SU-DHL-6 (cell line): ENCODE data around the gene GPX4.

Source experiments
- H2AFZ ChIP-seq: fragments of 200-600 bp; sonication (generic); 2 replicates; pipeline ENCODE4 v1.6.1; 2014; ENCODE audit warnings: low read depth, mild to moderate bottlenecking, moderate library complexity, mixed read lengths, antibody characterized with exemption, low read length; ENCODE audit not compliant: severe bottlenecking
- H3F3A ChIP-seq: fragments of 200-600 bp; shearing (Covaris generic); 2 replicates; pipeline ENCODE4 v1.6.0; 2016; ENCODE audit warnings: antibody characterized with exemption, mild to moderate bottlenecking; ENCODE audit not compliant: insufficient read depth
- H3K27ac ChIP-seq: fragments of 200-600 bp; sonication (generic); 2 replicates; pipeline ENCODE4 v1.5.1; 2016; ENCODE audit warnings: low read depth, mild to moderate bottlenecking, low read length, moderate library complexity, mixed read lengths
- H3K27me3 ChIP-seq: fragments of 200-600 bp; sonication (generic), shearing (Covaris generic); 2 replicates; pipeline ENCODE4 v1.6.0; 2014; ENCODE audit warnings: mild to moderate bottlenecking, low read length
- H3K36me3 ChIP-seq: fragments of 200-600 bp; sonication (generic); 2 replicates; pipeline ENCODE4 v1.6.1; 2014; ENCODE audit warnings: mild to moderate bottlenecking, low read length, mixed read lengths
- H3K4me2 ChIP-seq: fragments of 300-600, 200-600 bp; shearing (Covaris generic), sonication (generic); 2 replicates; pipeline ENCODE4 v1.6.0; 2014; ENCODE audit warnings: low read length, low read depth, mild to moderate bottlenecking; ENCODE audit not compliant: poor library complexity, severe bottlenecking
- H3K4me3 ChIP-seq: fragments of 200-600 bp; sonication (generic); 2 replicates; pipeline ENCODE4 v1.5.1; 2014; ENCODE audit warnings: antibody characterized with exemption, low read length, mild to moderate bottlenecking, mixed read lengths; ENCODE audit not compliant: insufficient read depth, poor library complexity, severe bottlenecking
- H3K79me2 ChIP-seq: fragments of 200-600 bp; sonication (generic); 2 replicates; pipeline ENCODE4 v1.6.1; 2014; ENCODE audit warnings: mild to moderate bottlenecking, low read length, moderate library complexity; ENCODE audit not compliant: insufficient read depth
- H3K9ac ChIP-seq: fragments of 200-600 bp; sonication (generic); 2 replicates; pipeline ENCODE4 v1.7.0; 2014; ENCODE audit warnings: mild to moderate bottlenecking, low read length
- H3K9me2 ChIP-seq: fragments of 200-600 bp; sonication (generic); replicated peaks from 2 replicates; pipeline ENCODE4 v1.6.1; 2014; ENCODE audit warnings: low read length; ENCODE audit not compliant: insufficient read depth
- H3K9me3 ChIP-seq: fragments of 200-600 bp; sonication (generic); 2 replicates; pipeline ENCODE4 v1.6.1; 2014; ENCODE audit warnings: low read length, mixed read lengths; ENCODE audit not compliant: insufficient read depth
- H4K20me1 ChIP-seq: fragments of 200-600 bp; sonication (generic); 2 replicates; pipeline ENCODE4 v1.6.1; 2014; ENCODE audit warnings: low read depth, mild to moderate bottlenecking, antibody characterized with exemption, low read length, moderate library complexity, mixed read lengths
- EZH2phosphoT487 ChIP-seq: fragments of 200-600 bp; sonication (generic), shearing (Covaris generic); conservative IDR thresholded peaks from 2 replicates; pipeline ENCODE4 v1.6.1; 2018; ENCODE audit warnings: mild to moderate bottlenecking, antibody characterized with exemption, low read length, moderate library complexity, mixed read lengths
- TF ChIP-seq, protein P1 (sequence below): fragments of 200-600 bp; sonication (generic); IDR thresholded peaks from one replicate; pipeline ENCODE4 v1.5.1; 2017; ENCODE audit warnings: antibody characterized with exemption, mild to moderate bottlenecking, low read length, moderate library complexity; ENCODE audit not compliant: insufficient read depth, poor library complexity, severe bottlenecking

GPX4 gene

GRCh38 chr19:1108291-1109031 is 4.7 kb downstream of the GPX4 start:
- Histone ChIP-seq H4K20me1 (no peaks in the 10 kb centered on the region), H3K4me3 (no peak overlapping the region), H3F3A (no peaks in the 10 kb centered on the region; the same call in 1 of the 2 replicates), H3K79me2 (no peaks in the 10 kb centered on the region), H3K9ac (no peak overlapping the region), H3K27me3 (no peaks in the 10 kb centered on the region), H2AFZ (no peak overlapping the region), H3K9me3 (no peaks in the 10 kb centered on the region), H3K4me2 (no peak overlapping the region), H3K36me3 (no peaks in the 10 kb centered on the region), H3K9me2 (no peaks in the 10 kb centered on the region), H3K27ac (no peak overlapping the region)
- no peak for TF ChIP-seq EZH2phosphoT487
- TF ChIP-seq, protein P1, sequence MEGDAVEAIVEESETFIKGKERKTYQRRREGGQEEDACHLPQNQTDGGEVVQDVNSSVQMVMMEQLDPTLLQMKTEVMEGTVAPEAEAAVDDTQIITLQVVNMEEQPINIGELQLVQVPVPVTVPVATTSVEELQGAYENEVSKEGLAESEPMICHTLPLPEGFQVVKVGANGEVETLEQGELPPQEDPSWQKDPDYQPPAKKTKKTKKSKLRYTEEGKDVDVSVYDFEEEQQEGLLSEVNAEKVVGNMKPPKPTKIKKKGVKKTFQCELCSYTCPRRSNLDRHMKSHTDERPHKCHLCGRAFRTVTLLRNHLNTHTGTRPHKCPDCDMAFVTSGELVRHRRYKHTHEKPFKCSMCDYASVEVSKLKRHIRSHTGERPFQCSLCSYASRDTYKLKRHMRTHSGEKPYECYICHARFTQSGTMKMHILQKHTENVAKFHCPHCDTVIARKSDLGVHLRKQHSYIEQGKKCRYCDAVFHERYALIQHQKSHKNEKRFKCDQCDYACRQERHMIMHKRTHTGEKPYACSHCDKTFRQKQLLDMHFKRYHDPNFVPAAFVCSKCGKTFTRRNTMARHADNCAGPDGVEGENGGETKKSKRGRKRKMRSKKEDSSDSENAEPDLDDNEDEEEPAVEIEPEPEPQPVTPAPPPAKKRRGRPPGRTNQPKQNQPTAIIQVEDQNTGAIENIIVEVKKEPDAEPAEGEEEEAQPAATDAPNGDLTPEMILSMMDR, result no peak

DNA sequence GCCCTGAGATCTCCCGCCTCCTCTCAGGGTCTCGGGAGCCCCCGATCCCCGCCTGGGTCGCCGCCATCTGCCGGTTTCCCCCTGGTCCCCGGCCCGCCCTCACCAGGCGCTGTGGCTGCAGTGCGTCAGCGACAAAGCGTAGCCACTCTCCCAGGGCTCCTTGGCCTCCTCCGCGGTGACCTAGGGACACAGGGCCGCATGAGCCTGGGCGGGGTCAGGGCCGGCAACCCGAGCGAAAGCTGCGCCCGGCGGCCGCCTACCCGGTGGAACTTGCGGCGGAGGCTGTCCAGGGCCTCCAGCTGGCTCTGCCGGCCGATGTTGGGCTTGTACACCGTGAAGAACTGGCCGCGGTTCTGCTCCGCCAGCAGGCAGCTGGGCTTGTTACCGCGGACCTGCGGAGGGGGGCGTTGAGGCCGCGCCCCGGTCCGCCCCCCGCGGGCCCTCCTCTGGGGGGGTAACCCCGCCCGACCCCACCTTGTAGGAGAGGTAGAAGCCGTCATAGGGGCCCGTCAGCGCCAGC is 5.3 kb downstream of the GPX4 start:
- Histone ChIP-seq H3K9me3 (no peaks in the 10 kb centered on the region), H3K27me3 (no peaks in the 10 kb centered on the region), H3K9me2 (no peaks in the 10 kb centered on the region), H3K27ac (no peak overlapping the region), H3K36me3 (no peaks in the 10 kb centered on the region), H3K9ac (no peak overlapping the region), H3F3A (no peaks in the 10 kb centered on the region; the same call in 1 of the 2 replicates), H3K4me3 (no peak overlapping the region), H4K20me1 (no peaks in the 10 kb centered on the region), H3K4me2 (no peak overlapping the region), H2AFZ (no peak overlapping the region), H3K79me2 (no peaks in the 10 kb centered on the region)
- TF ChIP-seq, protein P1, result no peak
- TF ChIP-seq EZH2phosphoT487, result no peak

DNA sequence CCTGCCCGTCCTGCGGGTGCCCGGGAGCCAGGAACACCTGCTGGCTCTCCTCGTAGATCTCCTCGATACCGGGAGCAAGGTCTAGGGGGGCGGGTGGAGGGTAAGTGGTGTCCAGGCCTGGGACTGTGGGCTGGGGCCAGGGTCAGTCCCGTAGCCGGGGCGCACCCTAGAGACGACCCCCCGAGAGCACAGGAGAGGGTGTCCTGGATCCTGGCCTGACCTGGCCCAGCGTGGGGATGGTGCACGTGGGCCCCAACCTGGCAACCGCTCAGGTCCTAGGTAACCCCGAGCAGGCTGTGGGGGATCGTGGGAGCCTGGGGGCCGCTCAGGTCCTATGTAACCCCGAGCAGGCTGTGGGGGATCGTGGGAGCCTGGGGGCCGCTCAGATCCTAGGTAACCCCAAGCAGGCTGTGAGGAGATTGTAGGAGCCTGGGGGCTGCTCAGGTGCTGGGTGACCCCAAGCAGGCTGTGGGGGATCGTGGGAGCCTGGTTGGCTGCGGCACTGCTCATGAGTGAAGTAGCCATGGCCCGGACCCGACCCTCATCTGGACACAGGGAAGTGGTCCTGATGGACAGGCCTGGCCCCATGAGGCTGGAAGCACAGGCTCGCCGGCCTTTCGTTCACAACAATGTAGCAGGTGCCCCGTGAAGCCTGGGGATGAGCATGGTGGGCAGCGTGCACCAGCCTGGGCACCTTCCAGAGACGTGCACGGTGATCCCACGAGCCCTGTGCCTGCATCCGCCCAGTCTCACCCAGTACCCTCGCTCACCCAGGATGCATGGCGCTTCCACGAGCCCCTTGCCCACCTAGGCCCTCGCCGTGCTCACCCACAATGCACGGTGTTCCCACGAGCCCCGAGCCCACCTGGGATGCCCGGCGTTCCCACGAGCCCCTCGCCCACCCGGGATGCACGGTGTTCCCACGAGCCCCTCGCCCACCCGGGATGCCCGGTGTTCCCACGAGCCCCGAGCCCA is 6.2 kb downstream of the GPX4 start:
- no peak for TF ChIP-seq EZH2phosphoT487
- TF ChIP-seq, protein P1, result no peak
- Histone ChIP-seq H3K36me3 (no peaks in the 10 kb centered on the region), H3K9ac (no peak overlapping the region), H4K20me1 (no peaks in the 10 kb centered on the region), H3K27me3 (no peaks in the 10 kb centered on the region), H2AFZ (no peak overlapping the region), H3K79me2 (no peaks in the 10 kb centered on the region), H3K4me2 (no peak overlapping the region), H3K9me2 (no peaks in the 10 kb centered on the region), H3K4me3 (no peak overlapping the region), H3F3A (no peaks in the 10 kb centered on the region; the same call in 1 of the 2 replicates), H3K9me3 (no peaks in the 10 kb centered on the region), H3K27ac (no peak overlapping the region)
